ENCODE measurements around the gene BCL11B.

Gene BCL11B

GRCh38 chr14:99188731-99189191 lies 83.2 kb downstream of the BCL11B start:
- ATAC-seq: no peak; the same call in 2 of the 3 replicates
- TF ChIP-seq OSR1 (CRISPR knock-in tag; IDR thresholded peaks at IDR 0.05) (no peak), ZFP30 (CRISPR knock-in tag; IDR thresholded peaks at IDR 0.05) (no peak), CSDC2 (CRISPR knock-in tag; IDR thresholded peaks at IDR 0.05) (no peak), ISL1 (CRISPR knock-in tag; IDR thresholded peaks at IDR 0.05) (no peak), RARB (CRISPR knock-in tag; IDR thresholded peaks at IDR 0.05) (no peak), ZC3H10 (CRISPR knock-in tag; IDR thresholded peaks at IDR 0.05) (no peak), ZNF8 (CRISPR knock-in tag; IDR thresholded peaks at IDR 0.05) (no peak), ZNF565 (CRISPR knock-in tag; conservative IDR thresholded peaks at IDR 0.05; ENCODE audit: low read depth) (no peak), BACH2 (CRISPR knock-in tag; IDR thresholded peaks at IDR 0.05; ENCODE audit: borderline replicate concordance) (no peak), PPARA (CRISPR knock-in tag; IDR thresholded peaks at IDR 0.05; ENCODE audit: borderline replicate concordance) (no peak), ESRRG (CRISPR knock-in tag; IDR thresholded peaks at IDR 0.05) (no peak), PATZ1 (CRISPR knock-in tag; IDR thresholded peaks at IDR 0.05; ENCODE audit: borderline replicate concordance) (no peak), TOX (CRISPR knock-in tag; IDR thresholded peaks at IDR 0.05; ENCODE audit: borderline replicate concordance) (no peak)

GRCh38 chr14:99187858-99188257 lies 84.1 kb downstream of the BCL11B start:
- TF ChIP-seq RARB (CRISPR knock-in tag; IDR thresholded peaks at IDR 0.05): no peak
- no peak for TF ChIP-seq OSR1 (CRISPR knock-in tag; IDR thresholded peaks at IDR 0.05)
- no peak for TF ChIP-seq ZFP3 (CRISPR knock-in tag; IDR thresholded peaks at IDR 0.05)
- no peak for TF ChIP-seq ESRRG (CRISPR knock-in tag; IDR thresholded peaks at IDR 0.05)
- no peak for TF ChIP-seq POU6F1 (CRISPR knock-in tag; IDR thresholded peaks at IDR 0.05; ENCODE audit: borderline replicate concordance, low read depth)
- no peak for TF ChIP-seq PPARA (CRISPR knock-in tag; IDR thresholded peaks at IDR 0.05; ENCODE audit: borderline replicate concordance)
- TF ChIP-seq PATZ1 (CRISPR knock-in tag; IDR thresholded peaks at IDR 0.05; ENCODE audit: borderline replicate concordance): no peak
- no peak for TF ChIP-seq ISL1 (CRISPR knock-in tag; IDR thresholded peaks at IDR 0.05)
- no peak for TF ChIP-seq SNAI2 (CRISPR knock-in tag; IDR thresholded peaks at IDR 0.05)
- TF ChIP-seq TCF4 (CRISPR knock-in tag; IDR thresholded peaks at IDR 0.05; ENCODE audit: borderline replicate concordance): no peak
- TF ChIP-seq ZNF70 (CRISPR knock-in tag; IDR thresholded peaks at IDR 0.05): no peak
- TF ChIP-seq ZNF565 (CRISPR knock-in tag; conservative IDR thresholded peaks at IDR 0.05; ENCODE audit: low read depth): no peak
- TF ChIP-seq GLIS3 (CRISPR knock-in tag; IDR thresholded peaks at IDR 0.05): no peak
- TF ChIP-seq CREB5 (CRISPR knock-in tag; IDR thresholded peaks at IDR 0.05; ENCODE audit: low read depth): no peak
- TF ChIP-seq BACH2 (CRISPR knock-in tag; IDR thresholded peaks at IDR 0.05; ENCODE audit: borderline replicate concordance): no peak
- TF ChIP-seq CSRNP3 (CRISPR knock-in tag; IDR thresholded peaks at IDR 0.05): no peak
- TF ChIP-seq TOX (CRISPR knock-in tag; IDR thresholded peaks at IDR 0.05; ENCODE audit: borderline replicate concordance): no peak
- no peak for TF ChIP-seq ZC3H10 (CRISPR knock-in tag; IDR thresholded peaks at IDR 0.05)
- TF ChIP-seq TSHZ2 (CRISPR knock-in tag; IDR thresholded peaks at IDR 0.05): no peak

More at GRCh38 chr14:99187858-99188257, 84.1 kb downstream of the BCL11B start:
- no peak for ATAC-seq
